GM23338 (cell line): Measurements from ENCODE around the gene BCL2A1.

ENCODE experiments used
- CREB1 ChIP-seq: fragments of 250-450 bp; sonication (Bioruptor Pico); IDR thresholded peaks from 2 replicates; pipeline ENCODE4 v1.5.0; 2020; ENCODE audit warnings: low read depth, mild to moderate bottlenecking, moderate library complexity
- EZH2 ChIP-seq: fragments of 200-600 bp; sonication (generic); IDR thresholded peaks from one replicate; pipeline ENCODE4 v1.8.0; 2017; ENCODE audit warnings: antibody characterized with exemption, mild to moderate bottlenecking, low read depth; ENCODE audit not compliant: unreplicated experiment
- EZH2phosphoT487 ChIP-seq: fragments of 200-600 bp; sonication (generic); IDR thresholded peaks from one replicate; pipeline ENCODE4 v1.8.1; 2018; ENCODE audit warnings: antibody characterized with exemption; ENCODE audit not compliant: unreplicated experiment
- JUNB ChIP-seq: IDR thresholded peaks from one replicate; pipeline ENCODE4 v1.6.1; 2016; ENCODE audit warnings: antibody characterized with exemption; ENCODE audit not compliant: unreplicated experiment
- NANOG ChIP-seq: IDR thresholded peaks from 2 replicates; pipeline ENCODE4 v1.6.1; 2016; ENCODE audit warnings: antibody characterized with exemption, borderline replicate concordance
- POLR2AphosphoS5 ChIP-seq: IDR thresholded peaks from 2 replicates; pipeline ENCODE4 v1.6.1; 2016; ENCODE audit warnings: antibody characterized with exemption, low read depth
- STAT1 ChIP-seq: IDR thresholded peaks from one replicate; pipeline ENCODE4 v1.6.1; 2016; ENCODE audit warnings: antibody characterized with exemption; ENCODE audit not compliant: unreplicated experiment
- TF ChIP-seq, protein P1 (sequence below), 2 experiments: fragments of 200-600 bp in 1 of 2; sonication (generic) in 1 of 2; conservative IDR thresholded peaks; 2 replicates each; pipeline versions ENCODE4 v1.5.1 to v1.6.1; 2016 to 2017; ENCODE audit warnings: antibody characterized with exemption in 2 of 2, low read depth in 2 of 2, mild to moderate bottlenecking in 2 of 2, moderate library complexity in 1 of 2
- TF ChIP-seq, protein P2 (sequence below): IDR thresholded peaks from one replicate; pipeline ENCODE4 v1.6.1; 2018; ENCODE audit warnings: antibody characterized with exemption; ENCODE audit not compliant: unreplicated experiment
- TF ChIP-seq, protein P3 (sequence below): IDR thresholded peaks from 2 replicates; pipeline ENCODE4 v1.6.1; 2016; ENCODE audit warnings: antibody characterized with exemption

DNA sequence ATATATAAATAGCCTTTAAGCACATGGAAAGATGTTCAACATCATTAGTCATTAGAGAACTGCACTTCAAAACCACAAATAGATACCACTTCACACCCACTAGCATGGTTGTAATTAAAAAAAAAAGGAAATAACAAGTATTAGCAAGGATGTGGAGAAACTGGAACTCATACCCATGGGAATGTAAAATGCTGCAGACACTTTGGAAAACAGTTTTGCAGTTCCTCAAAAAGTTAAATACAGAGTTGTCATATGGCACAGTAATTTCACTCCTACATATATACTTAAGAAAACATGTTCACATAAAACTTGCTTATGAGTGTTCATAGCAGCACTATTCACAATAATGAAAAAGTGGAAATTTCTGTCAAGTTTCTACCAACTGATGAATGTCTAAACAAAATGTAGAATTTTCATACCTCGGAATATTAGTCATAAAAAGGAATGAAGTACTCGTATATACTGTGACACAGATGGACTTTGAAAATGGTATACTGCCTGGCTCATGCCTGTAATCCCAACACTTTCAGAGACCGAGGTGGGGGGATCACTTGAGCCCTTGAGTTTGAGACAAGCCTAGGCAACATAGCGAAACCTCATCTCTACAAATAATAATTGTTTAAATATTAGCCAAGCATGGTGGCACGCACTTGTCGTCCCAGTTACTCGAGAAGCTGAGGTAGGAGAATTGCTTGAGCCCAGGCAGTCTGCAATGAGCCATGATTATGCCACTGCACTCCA lies 28.1 kb downstream of the BCL2A1 start:
- TF ChIP-seq, protein P1, sequence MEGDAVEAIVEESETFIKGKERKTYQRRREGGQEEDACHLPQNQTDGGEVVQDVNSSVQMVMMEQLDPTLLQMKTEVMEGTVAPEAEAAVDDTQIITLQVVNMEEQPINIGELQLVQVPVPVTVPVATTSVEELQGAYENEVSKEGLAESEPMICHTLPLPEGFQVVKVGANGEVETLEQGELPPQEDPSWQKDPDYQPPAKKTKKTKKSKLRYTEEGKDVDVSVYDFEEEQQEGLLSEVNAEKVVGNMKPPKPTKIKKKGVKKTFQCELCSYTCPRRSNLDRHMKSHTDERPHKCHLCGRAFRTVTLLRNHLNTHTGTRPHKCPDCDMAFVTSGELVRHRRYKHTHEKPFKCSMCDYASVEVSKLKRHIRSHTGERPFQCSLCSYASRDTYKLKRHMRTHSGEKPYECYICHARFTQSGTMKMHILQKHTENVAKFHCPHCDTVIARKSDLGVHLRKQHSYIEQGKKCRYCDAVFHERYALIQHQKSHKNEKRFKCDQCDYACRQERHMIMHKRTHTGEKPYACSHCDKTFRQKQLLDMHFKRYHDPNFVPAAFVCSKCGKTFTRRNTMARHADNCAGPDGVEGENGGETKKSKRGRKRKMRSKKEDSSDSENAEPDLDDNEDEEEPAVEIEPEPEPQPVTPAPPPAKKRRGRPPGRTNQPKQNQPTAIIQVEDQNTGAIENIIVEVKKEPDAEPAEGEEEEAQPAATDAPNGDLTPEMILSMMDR (conservative IDR thresholded peaks at IDR 0.05; ENCODE audit: low read depth in 2 of 2), result no peak
- TF ChIP-seq POLR2AphosphoS5 (no peak), EZH2phosphoT487 (no peak), EZH2 (no peak), CREB1 (CRISPR knock-in tag) (no peak), STAT1 (no peak), NANOG (no peak), JUNB (no peak)
- TF ChIP-seq, protein P2, sequence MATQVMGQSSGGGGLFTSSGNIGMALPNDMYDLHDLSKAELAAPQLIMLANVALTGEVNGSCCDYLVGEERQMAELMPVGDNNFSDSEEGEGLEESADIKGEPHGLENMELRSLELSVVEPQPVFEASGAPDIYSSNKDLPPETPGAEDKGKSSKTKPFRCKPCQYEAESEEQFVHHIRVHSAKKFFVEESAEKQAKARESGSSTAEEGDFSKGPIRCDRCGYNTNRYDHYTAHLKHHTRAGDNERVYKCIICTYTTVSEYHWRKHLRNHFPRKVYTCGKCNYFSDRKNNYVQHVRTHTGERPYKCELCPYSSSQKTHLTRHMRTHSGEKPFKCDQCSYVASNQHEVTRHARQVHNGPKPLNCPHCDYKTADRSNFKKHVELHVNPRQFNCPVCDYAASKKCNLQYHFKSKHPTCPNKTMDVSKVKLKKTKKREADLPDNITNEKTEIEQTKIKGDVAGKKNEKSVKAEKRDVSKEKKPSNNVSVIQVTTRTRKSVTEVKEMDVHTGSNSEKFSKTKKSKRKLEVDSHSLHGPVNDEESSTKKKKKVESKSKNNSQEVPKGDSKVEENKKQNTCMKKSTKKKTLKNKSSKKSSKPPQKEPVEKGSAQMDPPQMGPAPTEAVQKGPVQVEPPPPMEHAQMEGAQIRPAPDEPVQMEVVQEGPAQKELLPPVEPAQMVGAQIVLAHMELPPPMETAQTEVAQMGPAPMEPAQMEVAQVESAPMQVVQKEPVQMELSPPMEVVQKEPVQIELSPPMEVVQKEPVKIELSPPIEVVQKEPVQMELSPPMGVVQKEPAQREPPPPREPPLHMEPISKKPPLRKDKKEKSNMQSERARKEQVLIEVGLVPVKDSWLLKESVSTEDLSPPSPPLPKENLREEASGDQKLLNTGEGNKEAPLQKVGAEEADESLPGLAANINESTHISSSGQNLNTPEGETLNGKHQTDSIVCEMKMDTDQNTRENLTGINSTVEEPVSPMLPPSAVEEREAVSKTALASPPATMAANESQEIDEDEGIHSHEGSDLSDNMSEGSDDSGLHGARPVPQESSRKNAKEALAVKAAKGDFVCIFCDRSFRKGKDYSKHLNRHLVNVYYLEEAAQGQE, result no peak
- TF ChIP-seq, protein P3, sequence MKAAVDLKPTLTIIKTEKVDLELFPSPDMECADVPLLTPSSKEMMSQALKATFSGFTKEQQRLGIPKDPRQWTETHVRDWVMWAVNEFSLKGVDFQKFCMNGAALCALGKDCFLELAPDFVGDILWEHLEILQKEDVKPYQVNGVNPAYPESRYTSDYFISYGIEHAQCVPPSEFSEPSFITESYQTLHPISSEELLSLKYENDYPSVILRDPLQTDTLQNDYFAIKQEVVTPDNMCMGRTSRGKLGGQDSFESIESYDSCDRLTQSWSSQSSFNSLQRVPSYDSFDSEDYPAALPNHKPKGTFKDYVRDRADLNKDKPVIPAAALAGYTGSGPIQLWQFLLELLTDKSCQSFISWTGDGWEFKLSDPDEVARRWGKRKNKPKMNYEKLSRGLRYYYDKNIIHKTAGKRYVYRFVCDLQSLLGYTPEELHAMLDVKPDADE, result no peak
